HEK293 (cell line): ENCODE results near the gene CDC25A.

Experiments
- CTCF ChIA-PET: fragments of 350-600 bp; formaldehyde crosslinking; extraction: SDS; loops from one replicate; lab custom pipeline; 2021; ENCODE audit warnings: antibody characterized with exemption; lab: Yijun Ruan, JAX
- POLR2A ChIA-PET: fragments of 300-600 bp; formaldehyde crosslinking; extraction: SDS; loops from one replicate; lab custom pipeline; 2020; ENCODE audit warnings: antibody characterized with exemption, inconsistent platforms; lab: Yijun Ruan, JAX
- H3K27ac ChIP-seq: fragments of 200-500 bp; sonication (Bioruptor generic); 2 replicates; pipeline ENCODE4 v1.5.1; 2014; ENCODE audit warnings: low read depth, low read length, control low read depth, inconsistent platforms; ENCODE audit errors: extremely low read depth
- H3K36me3 ChIP-seq, 2 experiments: fragments of 200-500 bp in 1 of 2; sonication (Bioruptor generic) in 1 of 2; 1 replicate in 1 of 2; 2 replicates in 1 of 2; pipeline ENCODE4 v1.5.1; 2014 to 2017; ENCODE audit warnings: inconsistent platforms in 2 of 2, low read length in 2 of 2; ENCODE audit not compliant: control insufficient read depth in 2 of 2, insufficient read depth in 1 of 2
- H3K4me1 ChIP-seq: fragments of 200-500 bp; sonication (Bioruptor generic); 2 replicates; pipeline ENCODE4 v1.5.1; 2014; ENCODE audit warnings: mild to moderate bottlenecking, low read length, inconsistent platforms; ENCODE audit not compliant: control insufficient read depth, insufficient read depth
- H3K4me3 ChIP-seq: 2 replicates; pipeline ENCODE4 v1.5.1; 2011; ENCODE audit warnings: low read depth, mild to moderate bottlenecking, control low read depth, low read length, moderate library complexity
- H3K9me3 ChIP-seq: fragments of 200-500 bp; sonication (Bioruptor generic); 2 replicates; pipeline ENCODE4 v1.5.1; 2014; ENCODE audit warnings: low read depth, low read length, inconsistent platforms; ENCODE audit not compliant: control insufficient read depth, insufficient read depth
- HOXD13 ChIP-seq: sonication (generic); formaldehyde crosslinking; IDR thresholded peaks from 2 replicates; pipeline ENCODE4 v1.8.0; 2022; ENCODE audit warnings: missing genetic modification reagents, borderline replicate concordance
- SETDB1 ChIP-seq: IDR thresholded peaks from one replicate; pipeline ENCODE4 v1.6.1; 2017; ENCODE audit warnings: mild to moderate bottlenecking, low read length, moderate library complexity, mixed read lengths; ENCODE audit not compliant: insufficient read length
- WT1 ChIP-seq: fragments of 450-650 bp; formaldehyde crosslinking; IDR thresholded peaks from 2 replicates; pipeline ENCODE4 v1.5.1; 2016; ENCODE audit warnings: missing biosample characterization, missing genetic modification characterization
- ZBTB7A ChIP-seq: fragments of 450-650 bp; formaldehyde crosslinking; IDR thresholded peaks from 2 replicates; pipeline ENCODE4 v1.5.1; 2016; ENCODE audit warnings: low read depth, missing biosample characterization, missing genetic modification characterization
- ZEB2 ChIP-seq: fragments of 450-650 bp; formaldehyde crosslinking; IDR thresholded peaks from 2 replicates; pipeline ENCODE4 v1.5.1; 2016; ENCODE audit warnings: missing biosample characterization, missing genetic modification characterization
- ZFHX2 ChIP-seq: fragments of 450-650 bp; formaldehyde crosslinking; conservative IDR thresholded peaks from 2 replicates; pipeline ENCODE4 v1.5.1; 2016; ENCODE audit warnings: missing biosample characterization, missing genetic modification characterization
- ZFP3 ChIP-seq: fragments of 450-650 bp; formaldehyde crosslinking; IDR thresholded peaks from 2 replicates; pipeline ENCODE4 v1.5.1; 2016; ENCODE audit warnings: low read depth, missing biosample characterization, missing genetic modification characterization
- ZFP37 ChIP-seq: fragments of 450-650 bp; formaldehyde crosslinking; IDR thresholded peaks from 2 replicates; pipeline ENCODE4 v1.5.1; 2016; ENCODE audit warnings: missing biosample characterization, missing genetic modification characterization
- ZNF114 ChIP-seq: fragments of 450-650 bp; formaldehyde crosslinking; IDR thresholded peaks from 2 replicates; pipeline ENCODE4 v1.5.0; 2017; ENCODE audit warnings: missing biosample characterization, missing genetic modification characterization
- ZNF155 ChIP-seq: fragments of 450-650 bp; formaldehyde crosslinking; IDR thresholded peaks from 2 replicates; pipeline ENCODE4 v1.5.1; 2016; ENCODE audit warnings: missing biosample characterization, missing genetic modification characterization
- ZNF202 ChIP-seq: fragments of 450-650 bp; formaldehyde crosslinking; IDR thresholded peaks from 2 replicates; pipeline ENCODE4 v1.5.1; 2016; ENCODE audit warnings: missing biosample characterization, missing genetic modification characterization, borderline replicate concordance
- ZNF423 ChIP-seq: fragments of 450-650 bp; formaldehyde crosslinking; IDR thresholded peaks from 2 replicates; pipeline ENCODE4 v1.5.1; 2016; ENCODE audit warnings: missing biosample characterization, missing genetic modification characterization
- ZNF513 ChIP-seq: fragments of 450-650 bp; IDR thresholded peaks from 2 replicates; pipeline ENCODE4 v1.5.1; 2018; ENCODE audit warnings: missing biosample characterization, missing genetic modification characterization
- ZNF560 ChIP-seq: fragments of 450-650 bp; formaldehyde crosslinking; IDR thresholded peaks from 2 replicates; pipeline ENCODE4 v1.5.1; 2017; ENCODE audit warnings: missing biosample characterization, missing genetic modification characterization, borderline replicate concordance
- ZNF776 ChIP-seq: fragments of 450-650 bp; formaldehyde crosslinking; IDR thresholded peaks from 2 replicates; pipeline ENCODE4 v1.5.0; 2017; ENCODE audit warnings: missing biosample characterization, missing genetic modification characterization, borderline replicate concordance
- ZNF777 ChIP-seq: fragments of 450-650 bp; formaldehyde crosslinking; IDR thresholded peaks from 2 replicates; pipeline ENCODE4 v1.5.1; 2017; ENCODE audit warnings: missing biosample characterization, missing genetic modification characterization, borderline replicate concordance
- ZNF785 ChIP-seq: fragments of 450-650 bp; formaldehyde crosslinking; IDR thresholded peaks from 2 replicates; pipeline ENCODE4 v1.5.1; 2016; ENCODE audit warnings: missing biosample characterization, missing genetic modification characterization
- TF ChIP-seq, protein P1 (sequence below): fragments of 450-650 bp; formaldehyde crosslinking; IDR thresholded peaks from 2 replicates; pipeline ENCODE4; 2016; ENCODE audit warnings: missing biosample characterization, missing genetic modification characterization
- TF ChIP-seq, protein P2 (sequence below): fragments of 450-650 bp; formaldehyde crosslinking; IDR thresholded peaks from 2 replicates; pipeline ENCODE4 v1.5.1; 2016; ENCODE audit warnings: missing biosample characterization, missing genetic modification characterization
- TF ChIP-seq, protein P3 (sequence below): fragments of 450-650 bp; formaldehyde crosslinking; optimal IDR thresholded peaks from 2 replicates; pipeline ENCODE3; 2016; ENCODE audit warnings: missing biosample characterization, mild to moderate bottlenecking, missing genetic modification characterization

Gene CDC25A

GRCh38 chr3:48215876-48216275 is 27.7 kb upstream of the CDC25A start (continued):
- TF ChIP-seq HOXD13 (CRISPR knock-in tag) = no peak
- no peak for TF ChIP-seq ZNF202 (tag by site-specific recombination)
- no peak for TF ChIP-seq ZNF785
- no peak for TF ChIP-seq ZFHX2 (tag by site-specific recombination)
- TF ChIP-seq SETDB1 = no peak
- no peak for TF ChIP-seq ZNF114
- no peak for TF ChIP-seq ZFP37 (tag by site-specific recombination)
- TF ChIP-seq, protein P1, sequence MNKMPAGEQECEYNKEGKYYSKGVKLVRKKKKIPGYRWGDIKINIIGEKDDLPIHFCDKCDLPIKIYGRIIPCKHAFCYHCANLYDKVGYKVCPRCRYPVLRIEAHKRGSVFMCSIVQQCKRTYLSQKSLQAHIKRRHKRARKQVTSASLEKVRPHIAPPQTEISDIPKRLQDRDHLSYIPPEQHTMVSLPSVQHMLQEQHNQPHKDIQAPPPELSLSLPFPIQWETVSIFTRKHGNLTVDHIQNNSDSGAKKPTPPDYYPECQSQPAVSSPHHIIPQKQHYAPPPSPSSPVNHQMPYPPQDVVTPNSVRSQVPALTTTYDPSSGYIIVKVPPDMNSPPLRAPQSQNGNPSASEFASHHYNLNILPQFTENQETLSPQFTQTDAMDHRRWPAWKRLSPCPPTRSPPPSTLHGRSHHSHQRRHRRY (tag by site-specific recombination) = no peak

- no peaks in the 10 kb centered on the region for H3K4me1 ChIP-seq
- TF ChIP-seq ZNF423 (tag by site-specific recombination) = no peak
- no peak for TF ChIP-seq ZNF513 (tag by site-specific recombination)
- no peak for TF ChIP-seq ZNF776
- no peak for TF ChIP-seq ZEB2 (tag by site-specific recombination)
- TF ChIP-seq, protein P2, sequence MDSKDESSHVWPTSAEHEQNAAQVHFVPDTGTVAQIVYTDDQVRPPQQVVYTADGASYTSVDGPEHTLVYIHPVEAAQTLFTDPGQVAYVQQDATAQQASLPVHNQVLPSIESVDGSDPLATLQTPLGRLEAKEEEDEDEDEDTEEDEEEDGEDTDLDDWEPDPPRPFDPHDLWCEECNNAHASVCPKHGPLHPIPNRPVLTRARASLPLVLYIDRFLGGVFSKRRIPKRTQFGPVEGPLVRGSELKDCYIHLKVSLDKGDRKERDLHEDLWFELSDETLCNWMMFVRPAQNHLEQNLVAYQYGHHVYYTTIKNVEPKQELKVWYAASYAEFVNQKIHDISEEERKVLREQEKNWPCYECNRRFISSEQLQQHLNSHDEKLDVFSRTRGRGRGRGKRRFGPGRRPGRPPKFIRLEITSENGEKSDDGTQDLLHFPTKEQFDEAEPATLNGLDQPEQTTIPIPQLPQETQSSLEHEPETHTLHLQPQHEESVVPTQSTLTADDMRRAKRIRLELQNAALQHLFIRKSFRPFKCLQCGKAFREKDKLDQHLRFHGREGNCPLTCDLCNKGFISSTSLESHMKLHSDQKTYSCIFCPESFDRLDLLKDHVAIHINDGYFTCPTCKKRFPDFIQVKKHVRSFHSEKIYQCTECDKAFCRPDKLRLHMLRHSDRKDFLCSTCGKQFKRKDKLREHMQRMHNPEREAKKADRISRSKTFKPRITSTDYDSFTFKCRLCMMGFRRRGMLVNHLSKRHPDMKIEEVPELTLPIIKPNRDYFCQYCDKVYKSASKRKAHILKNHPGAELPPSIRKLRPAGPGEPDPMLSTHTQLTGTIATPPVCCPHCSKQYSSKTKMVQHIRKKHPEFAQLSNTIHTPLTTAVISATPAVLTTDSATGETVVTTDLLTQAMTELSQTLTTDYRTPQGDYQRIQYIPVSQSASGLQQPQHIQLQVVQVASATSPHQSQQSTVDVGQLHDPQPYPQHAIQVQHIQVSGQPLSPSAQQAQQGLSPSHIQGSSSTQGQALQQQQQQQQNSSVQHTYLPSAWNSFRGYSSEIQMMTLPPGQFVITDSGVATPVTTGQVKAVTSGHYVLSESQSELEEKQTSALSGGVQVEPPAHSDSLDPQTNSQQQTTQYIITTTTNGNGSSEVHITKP (tag by site-specific recombination) = no peak
- TF ChIP-seq, protein P3, sequence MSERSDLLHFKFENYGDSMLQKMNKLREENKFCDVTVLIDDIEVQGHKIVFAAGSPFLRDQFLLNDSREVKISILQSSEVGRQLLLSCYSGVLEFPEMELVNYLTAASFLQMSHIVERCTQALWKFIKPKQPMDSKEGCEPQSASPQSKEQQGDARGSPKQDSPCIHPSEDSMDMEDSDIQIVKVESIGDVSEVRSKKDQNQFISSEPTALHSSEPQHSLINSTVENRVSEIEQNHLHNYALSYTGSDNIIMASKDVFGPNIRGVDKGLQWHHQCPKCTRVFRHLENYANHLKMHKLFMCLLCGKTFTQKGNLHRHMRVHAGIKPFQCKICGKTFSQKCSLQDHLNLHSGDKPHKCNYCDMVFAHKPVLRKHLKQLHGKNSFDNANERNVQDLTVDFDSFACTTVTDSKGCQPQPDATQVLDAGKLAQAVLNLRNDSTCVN (tag by site-specific recombination) = no peak
- TF ChIP-seq ZNF155 = no peak
- TF ChIP-seq ZNF560 (tag by site-specific recombination) = no peak
- no peak for TF ChIP-seq ZBTB7A
- no peak for TF ChIP-seq WT1 (tag by site-specific recombination)
- no peak for TF ChIP-seq ZFP3 (tag by site-specific recombination)
- TF ChIP-seq ZNF777 (tag by site-specific recombination) = no peak
- ChIA-PET POLR2A (no interaction called here), CTCF (no interaction called here)
- no peak overlapping the region for H3K4me3 ChIP-seq
- H3K27ac ChIP-seq = no peak overlapping the region
- no peaks in the 10 kb centered on the region for H3K36me3 ChIP-seq
- no peaks in the 10 kb centered on the region for H3K9me3 ChIP-seq
These were observed 27.2 kb upstream of the CDC25A start for GRCh38 chr3:48215466-48215865.
